GM12801 (cell line): Measurements from ENCODE around the gene CDH13.

Experiments
- CTCF ChIP-seq: IDR thresholded peaks from one replicate; pipeline ENCODE4 v1.5.1; 2011; ENCODE audit warnings: control low read depth; ENCODE audit not compliant: insufficient read length; ENCODE audit errors: extremely low read depth

The CDH13 gene

GRCh38 chr16:82587289-82587688 is 39.5 kb upstream of the CDH13 start:
- TF ChIP-seq CTCF: no peak

- no peak for TF ChIP-seq CTCF
Measured at GRCh38 chr16:82589407-82589806, 37.4 kb upstream of the CDH13 start.

- no peak for TF ChIP-seq CTCF
Measured at GRCh38 chr16:82594114-82594513, 32.7 kb upstream of the CDH13 start.

- no peak for TF ChIP-seq CTCF
Measured at GRCh38 chr16:82598771-82599170, 28.0 kb upstream of the CDH13 start.

GRCh38 chr16:82601989-82602640 is 24.7 kb upstream of the CDH13 start:
- no peak for TF ChIP-seq CTCF

GRCh38 chr16:82603784-82604411 is 22.9 kb upstream of the CDH13 start:
- TF ChIP-seq CTCF: no peak

- TF ChIP-seq CTCF: no peak
Measured at GRCh38 chr16:82605076-82605475, 21.7 kb upstream of the CDH13 start.
